ENCODE results near the gene ARHGAP32. TPM values are rescaled to one million over a fixed set of nuclear protein-coding genes. Genes with fewer than 3 reads are reported as not detected.
A peak's percentile ranks its signal among the peaks of the same experiment; 100 is the strongest.

Gene ARHGAP32
- total RNA-seq, 1 experiment from 2014 or later, result 62.6 TPM

GRCh38 chr11:128956401-128957201 lies 235.5 kb downstream of the ARHGAP32 start:
- peaks cover 7% of the 10 kb centered on the region for H3K4me1 Mint-ChIP-seq (ENCODE audit: insufficient read depth, unreplicated experiment)
- no peak overlapping the region for H3K4me3 Mint-ChIP-seq (ENCODE audit: unreplicated experiment)
- H3K27me3 Mint-ChIP-seq (ENCODE audit: insufficient read depth, unreplicated experiment), result no peaks in the 10 kb centered on the region
- H3K27ac Mint-ChIP-seq (ENCODE audit: low read depth, unreplicated experiment), result no peak overlapping the region
- no TSS peak for BruUV-seq (replicated peaks)
- peak; percentile 81 for DNase-seq (ENCODE audit: unreplicated experiment)
- CTCF ChIA-PET, result interaction anchor here (0.6 to 26.7 kb wide), 42 partner anchors 10 to 799 kb away, joined by 3 to 598 read pairs (median 4); partner anchors contain the start of genes KCNJ5 and TP53AIP1
- TF ChIP-seq CTCF (IDR thresholded peaks at IDR 0.05; ENCODE audit: unreplicated experiment), result peak; percentile 73
- intact Hi-C loops (cut with micrococcal nuclease), result loop anchor here (1.0 to 5.0 kb wide), 6 partner anchors 48 to 929 kb away; no protein-coding TSS in a partner anchor
- POLR2A ChIA-PET, result interaction anchor here (0.6 to 2.3 kb wide), 6 partner anchors 50 to 983 kb away, joined by 3 to 18 read pairs (median 4); no protein-coding TSS in a partner anchor
- no peaks in the 10 kb centered on the region for H3K9me3 Mint-ChIP-seq (ENCODE audit: unreplicated experiment)
- H3K36me3 Mint-ChIP-seq (ENCODE audit: insufficient read depth, unreplicated experiment), result no peaks in the 10 kb centered on the region

GRCh38 chr11:128955636-128956035 lies 236.5 kb downstream of the ARHGAP32 start:
- POLR2A ChIA-PET, result interaction anchor here (1.8 to 2.3 kb wide), 3 partner anchors 68 to 71 kb away, joined by 4 to 18 read pairs (median 8); no protein-coding TSS in a partner anchor
- Mint-ChIP-seq H3K27ac (ENCODE audit: low read depth, unreplicated experiment) (no peak overlapping the region), H3K27me3 (ENCODE audit: insufficient read depth, unreplicated experiment) (no peaks in the 10 kb centered on the region), H3K36me3 (ENCODE audit: insufficient read depth, unreplicated experiment) (no peaks in the 10 kb centered on the region), H3K4me3 (ENCODE audit: unreplicated experiment) (no peak overlapping the region), H3K9me3 (ENCODE audit: unreplicated experiment) (no peaks in the 10 kb centered on the region), H3K4me1 (ENCODE audit: insufficient read depth, unreplicated experiment) (peaks cover 7% of the 10 kb centered on the region)
- no peak for TF ChIP-seq CTCF (IDR thresholded peaks at IDR 0.05; ENCODE audit: unreplicated experiment)
- BruUV-seq (replicated peaks), result no TSS peak
- intact Hi-C loops (cut with micrococcal nuclease), result loop anchor here (1.0 to 5.0 kb wide), 6 partner anchors 47 to 928 kb away; no protein-coding TSS in a partner anchor
- no peak for DNase-seq (ENCODE audit: unreplicated experiment)
- CTCF ChIA-PET, result interaction anchor here (0.7 to 26.7 kb wide), 18 partner anchors 9 to 784 kb away, joined by 3 to 598 read pairs (median 5); partner anchors contain the start of genes KCNJ5 and TP53AIP1

DNA sequence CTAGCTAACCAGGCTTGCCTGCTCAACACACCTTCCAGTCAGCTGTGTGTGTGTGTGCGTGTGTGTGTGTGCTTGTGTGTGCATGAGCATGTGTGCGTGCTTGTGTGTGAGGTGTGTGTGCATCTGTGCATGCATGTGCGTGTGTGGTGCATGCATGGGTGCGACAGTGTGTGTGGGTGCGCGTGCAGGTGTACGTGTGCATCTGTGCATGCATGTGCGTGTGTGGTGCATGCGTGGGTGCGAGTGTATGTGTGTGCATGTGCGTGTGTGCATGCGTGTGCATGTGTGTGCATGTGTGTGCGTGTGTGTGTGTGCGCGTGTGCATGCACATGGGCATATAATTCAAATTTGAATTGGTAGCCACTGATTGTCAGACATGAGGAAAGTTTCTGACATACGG lies 239.0 kb downstream of the ARHGAP32 start:
- ChIA-PET POLR2A (interaction anchor here (1.2 kb wide), 2 partner anchors 8 to 63 kb away, joined by 3 to 5 read pairs; no protein-coding TSS in a partner anchor), CTCF (interaction anchor here (26.7 kb wide), 1 partner anchor 64 kb away, joined by 598 read pairs; the partner anchor contains the start of gene KCNJ5)
- H3K27ac Mint-ChIP-seq (ENCODE audit: low read depth, unreplicated experiment), result no peak overlapping the region
- DNase-seq (ENCODE audit: unreplicated experiment), result no peak
- H3K9me3 Mint-ChIP-seq (ENCODE audit: unreplicated experiment), result no peaks in the 10 kb centered on the region
- no peak overlapping the region for H3K4me3 Mint-ChIP-seq (ENCODE audit: unreplicated experiment)
- no TSS peak for BruUV-seq (replicated peaks)
- no peaks in the 10 kb centered on the region for H3K27me3 Mint-ChIP-seq (ENCODE audit: insufficient read depth, unreplicated experiment)
- peaks cover 7% of the 10 kb centered on the region for H3K4me1 Mint-ChIP-seq (ENCODE audit: insufficient read depth, unreplicated experiment)
- no peak for TF ChIP-seq CTCF (IDR thresholded peaks at IDR 0.05; ENCODE audit: unreplicated experiment)
- no peaks in the 10 kb centered on the region for H3K36me3 Mint-ChIP-seq (ENCODE audit: insufficient read depth, unreplicated experiment)
- intact Hi-C loops (cut with micrococcal nuclease), result no loop called here

DNA sequence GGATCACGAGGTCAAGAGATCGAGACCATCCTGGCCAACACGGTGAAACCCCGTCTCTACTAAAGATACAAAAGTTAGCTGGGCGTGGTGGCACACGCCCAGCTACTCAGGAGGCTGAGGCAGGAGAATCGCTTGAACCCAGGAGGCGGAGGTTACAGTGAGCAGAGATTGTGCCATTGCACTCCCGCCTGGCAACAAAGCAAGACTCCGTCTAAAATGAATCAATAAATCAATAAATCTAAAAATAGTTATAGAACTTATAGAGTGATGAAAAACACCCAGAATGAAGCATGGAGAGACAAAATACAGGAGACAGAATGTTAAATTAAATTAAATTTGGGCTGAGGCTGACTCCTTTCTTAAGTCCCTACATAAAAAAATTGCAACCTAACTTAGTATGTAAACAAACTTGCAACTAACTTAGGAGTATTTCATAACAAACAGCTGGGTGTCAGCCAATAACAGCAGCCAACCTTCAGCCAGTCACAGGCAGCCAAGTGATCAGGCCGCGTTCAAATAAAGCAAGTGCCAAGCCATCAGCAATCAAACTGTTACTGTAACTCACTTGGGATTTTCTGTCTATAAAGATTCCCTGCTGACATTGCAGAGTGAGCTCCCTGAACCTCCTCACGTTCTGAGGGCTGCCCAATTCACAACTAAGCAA lies 242.2 kb downstream of the ARHGAP32 start:
- H3K4me1 Mint-ChIP-seq (ENCODE audit: insufficient read depth, unreplicated experiment), result no peaks in the 10 kb centered on the region
- H3K27ac Mint-ChIP-seq (ENCODE audit: low read depth, unreplicated experiment), result no peak overlapping the region
- intact Hi-C loops (cut with micrococcal nuclease), result no loop called here
- no peaks in the 10 kb centered on the region for H3K27me3 Mint-ChIP-seq (ENCODE audit: insufficient read depth, unreplicated experiment)
- POLR2A ChIA-PET, result interaction anchor here (0.6 to 1.1 kb wide), 2 partner anchors 41 to 328 kb away, joined by 3 to 4 read pairs; no protein-coding TSS in a partner anchor
- DNase-seq (ENCODE audit: unreplicated experiment), result peak; percentile 40
- BruUV-seq (replicated peaks), result no TSS peak
- H3K4me3 Mint-ChIP-seq (ENCODE audit: unreplicated experiment), result no peak overlapping the region
- H3K36me3 Mint-ChIP-seq (ENCODE audit: insufficient read depth, unreplicated experiment), result no peaks in the 10 kb centered on the region
- TF ChIP-seq CTCF (IDR thresholded peaks at IDR 0.05; ENCODE audit: unreplicated experiment), result no peak
- CTCF ChIA-PET, result interaction anchor here (0.6 to 26.7 kb wide), 5 partner anchors 19 to 800 kb away, joined by 3 to 598 read pairs (median 4); partner anchors contain the start of gene KCNJ5
- H3K9me3 Mint-ChIP-seq (ENCODE audit: unreplicated experiment), result no peaks in the 10 kb centered on the region
